Measurements from ENCODE around the gene HIP1. TPM values are rescaled to one million over a fixed set of nuclear protein-coding genes. Genes with fewer than 3 reads are reported as not detected.

HIP1 gene
- total and polyA plus RNA-seq, 9 of the 15 experiments (the other 6 are each of a cell fraction or from before 2014, with no cell fraction given), result 2.4 to 13.7 (median 9.5) TPM

- TF ChIP-seq ZBTB26 (CRISPR knock-in tag; IDR thresholded peaks at IDR 0.05) (no peak; the same call in 1 of the 2 replicates), RBM34 (IDR thresholded peaks at IDR 0.05; ENCODE audit: borderline replicate concordance, insufficient read depth, low read length) (no peak), U2AF1 (optimal IDR thresholded peaks at IDR 0.05; ENCODE audit: low read depth, low read length) (no peak), SAFB (IDR thresholded peaks at IDR 0.05; ENCODE audit: borderline replicate concordance, low read depth, low read length) (no peak), ZBTB33 (CRISPR knock-in tag; IDR thresholded peaks at IDR 0.05) (no peak), CBX2 (IDR thresholded peaks at IDR 0.05; ENCODE audit: insufficient read depth, low read length, poor library complexity, severe bottlenecking) (no peak), ZNF695 (CRISPR knock-in tag; IDR thresholded peaks at IDR 0.05) (no peak), STAT5B (CRISPR knock-in tag; IDR thresholded peaks at IDR 0.05) (no peak), ZNF253 (CRISPR knock-in tag; conservative IDR thresholded peaks at IDR 0.05) (no peak), ZNF639 (CRISPR knock-in tag; conservative IDR thresholded peaks at IDR 0.05 in 1 of 2, IDR thresholded peaks at IDR 0.05 in 1 of 2) (no peak; a peak in 1 of 4 replicates), L3MBTL2 (IDR thresholded peaks at IDR 0.05) (peak; percentile 88), TAL1 (IDR thresholded peaks at IDR 0.05) (no peak), PHB2 (IDR thresholded peaks at IDR 0.05; ENCODE audit: low read depth) (no peak), LCOR (CRISPR knock-in tag; IDR thresholded peaks at IDR 0.05) (no peak), EGR1 (conservative IDR thresholded peaks at IDR 0.05) (peak; percentile 76), NCOA1 (IDR thresholded peaks at IDR 0.05; ENCODE audit: low read depth) (peak; percentile 32), WHSC1 (IDR thresholded peaks at IDR 0.05; ENCODE audit: low read length) (no peak), MTF1 (CRISPR knock-in tag; IDR thresholded peaks at IDR 0.05; ENCODE audit: borderline replicate concordance) (no peak)
- TF ChIP-seq, protein P1, sequence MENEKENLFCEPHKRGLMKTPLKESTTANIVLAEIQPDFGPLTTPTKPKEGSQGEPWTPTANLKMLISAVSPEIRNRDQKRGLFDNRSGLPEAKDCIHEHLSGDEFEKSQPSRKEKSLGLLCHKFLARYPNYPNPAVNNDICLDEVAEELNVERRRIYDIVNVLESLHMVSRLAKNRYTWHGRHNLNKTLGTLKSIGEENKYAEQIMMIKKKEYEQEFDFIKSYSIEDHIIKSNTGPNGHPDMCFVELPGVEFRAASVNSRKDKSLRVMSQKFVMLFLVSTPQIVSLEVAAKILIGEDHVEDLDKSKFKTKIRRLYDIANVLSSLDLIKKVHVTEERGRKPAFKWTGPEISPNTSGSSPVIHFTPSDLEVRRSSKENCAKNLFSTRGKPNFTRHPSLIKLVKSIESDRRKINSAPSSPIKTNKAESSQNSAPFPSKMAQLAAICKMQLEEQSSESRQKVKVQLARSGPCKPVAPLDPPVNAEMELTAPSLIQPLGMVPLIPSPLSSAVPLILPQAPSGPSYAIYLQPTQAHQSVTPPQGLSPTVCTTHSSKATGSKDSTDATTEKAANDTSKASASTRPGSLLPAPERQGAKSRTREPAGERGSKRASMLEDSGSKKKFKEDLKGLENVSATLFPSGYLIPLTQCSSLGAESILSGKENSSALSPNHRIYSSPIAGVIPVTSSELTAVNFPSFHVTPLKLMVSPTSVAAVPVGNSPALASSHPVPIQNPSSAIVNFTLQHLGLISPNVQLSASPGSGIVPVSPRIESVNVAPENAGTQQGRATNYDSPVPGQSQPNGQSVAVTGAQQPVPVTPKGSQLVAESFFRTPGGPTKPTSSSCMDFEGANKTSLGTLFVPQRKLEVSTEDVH (IDR thresholded peaks at IDR 0.05; ENCODE audit: low read depth, partially characterized antibody), result no peak
- TF ChIP-seq, protein P2, sequence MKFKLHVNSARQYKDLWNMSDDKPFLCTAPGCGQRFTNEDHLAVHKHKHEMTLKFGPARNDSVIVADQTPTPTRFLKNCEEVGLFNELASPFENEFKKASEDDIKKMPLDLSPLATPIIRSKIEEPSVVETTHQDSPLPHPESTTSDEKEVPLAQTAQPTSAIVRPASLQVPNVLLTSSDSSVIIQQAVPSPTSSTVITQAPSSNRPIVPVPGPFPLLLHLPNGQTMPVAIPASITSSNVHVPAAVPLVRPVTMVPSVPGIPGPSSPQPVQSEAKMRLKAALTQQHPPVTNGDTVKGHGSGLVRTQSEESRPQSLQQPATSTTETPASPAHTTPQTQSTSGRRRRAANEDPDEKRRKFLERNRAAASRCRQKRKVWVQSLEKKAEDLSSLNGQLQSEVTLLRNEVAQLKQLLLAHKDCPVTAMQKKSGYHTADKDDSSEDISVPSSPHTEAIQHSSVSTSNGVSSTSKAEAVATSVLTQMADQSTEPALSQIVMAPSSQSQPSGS (CRISPR knock-in tag; IDR thresholded peaks at IDR 0.05), result no peak
Measured at GRCh38 chr7:75740846-75741497, 2.2 kb upstream of the HIP1 start (continued).
